GM06990 (cell line): ENCODE measurements around the gene MTHFD1L.

Experiments
- DNase-seq: peaks from one replicate; pipeline ENCODE4 v3.0.0-alpha.2; 2011; ENCODE audit not compliant: insufficient read length; ENCODE audit errors: extremely low read depth
- H3K27me3 ChIP-seq: replicated peaks from 2 replicates; pipeline ENCODE4 v1.6.0; 2011; ENCODE audit warnings: low read length; ENCODE audit not compliant: control insufficient read depth, insufficient read depth
- H3K36me3 ChIP-seq: 2 replicates; pipeline ENCODE4 v1.5.1; 2011; ENCODE audit warnings: low read length; ENCODE audit not compliant: control insufficient read depth, insufficient read depth
- H3K4me3 ChIP-seq: replicated peaks from 2 replicates; pipeline ENCODE4 v1.5.1; 2011; ENCODE audit warnings: low read depth, mild to moderate bottlenecking, control low read depth, low read length
- TF ChIP-seq, protein P1 (sequence below): IDR thresholded peaks from 2 replicates; pipeline ENCODE4 v1.5.1; 2011; ENCODE audit warnings: low read length, control low read depth, mild to moderate bottlenecking, inconsistent platforms; ENCODE audit not compliant: insufficient read depth, poor library complexity, severe bottlenecking

The MTHFD1L gene

DNA sequence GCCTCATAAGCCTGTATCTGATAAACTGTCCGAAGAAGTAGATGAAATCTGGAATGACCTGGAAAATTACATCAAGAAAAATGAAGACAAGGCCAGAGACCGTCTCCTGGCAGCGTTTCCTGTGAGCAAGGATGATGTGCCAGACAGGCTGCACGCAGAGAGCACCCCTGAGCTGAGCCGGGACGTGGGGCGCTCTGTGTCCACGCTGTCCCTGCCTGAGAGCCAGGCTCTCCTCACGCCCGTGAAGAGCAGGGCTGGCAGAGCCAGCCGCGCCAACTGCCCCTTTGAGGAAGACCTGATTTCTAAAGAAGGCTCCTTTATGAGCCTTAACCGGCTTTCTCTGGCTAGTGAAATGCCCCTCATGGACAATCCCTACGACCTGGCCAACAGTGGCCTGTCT is 33.9 kb upstream of the MTHFD1L start:
- no peaks in the 10 kb centered on the region for H3K27me3 ChIP-seq
- no peak for DNase-seq
- TF ChIP-seq, protein P1, sequence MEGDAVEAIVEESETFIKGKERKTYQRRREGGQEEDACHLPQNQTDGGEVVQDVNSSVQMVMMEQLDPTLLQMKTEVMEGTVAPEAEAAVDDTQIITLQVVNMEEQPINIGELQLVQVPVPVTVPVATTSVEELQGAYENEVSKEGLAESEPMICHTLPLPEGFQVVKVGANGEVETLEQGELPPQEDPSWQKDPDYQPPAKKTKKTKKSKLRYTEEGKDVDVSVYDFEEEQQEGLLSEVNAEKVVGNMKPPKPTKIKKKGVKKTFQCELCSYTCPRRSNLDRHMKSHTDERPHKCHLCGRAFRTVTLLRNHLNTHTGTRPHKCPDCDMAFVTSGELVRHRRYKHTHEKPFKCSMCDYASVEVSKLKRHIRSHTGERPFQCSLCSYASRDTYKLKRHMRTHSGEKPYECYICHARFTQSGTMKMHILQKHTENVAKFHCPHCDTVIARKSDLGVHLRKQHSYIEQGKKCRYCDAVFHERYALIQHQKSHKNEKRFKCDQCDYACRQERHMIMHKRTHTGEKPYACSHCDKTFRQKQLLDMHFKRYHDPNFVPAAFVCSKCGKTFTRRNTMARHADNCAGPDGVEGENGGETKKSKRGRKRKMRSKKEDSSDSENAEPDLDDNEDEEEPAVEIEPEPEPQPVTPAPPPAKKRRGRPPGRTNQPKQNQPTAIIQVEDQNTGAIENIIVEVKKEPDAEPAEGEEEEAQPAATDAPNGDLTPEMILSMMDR, result no peak
- no peak overlapping the region for H3K4me3 ChIP-seq
- no peaks in the 10 kb centered on the region for H3K36me3 ChIP-seq

DNA sequence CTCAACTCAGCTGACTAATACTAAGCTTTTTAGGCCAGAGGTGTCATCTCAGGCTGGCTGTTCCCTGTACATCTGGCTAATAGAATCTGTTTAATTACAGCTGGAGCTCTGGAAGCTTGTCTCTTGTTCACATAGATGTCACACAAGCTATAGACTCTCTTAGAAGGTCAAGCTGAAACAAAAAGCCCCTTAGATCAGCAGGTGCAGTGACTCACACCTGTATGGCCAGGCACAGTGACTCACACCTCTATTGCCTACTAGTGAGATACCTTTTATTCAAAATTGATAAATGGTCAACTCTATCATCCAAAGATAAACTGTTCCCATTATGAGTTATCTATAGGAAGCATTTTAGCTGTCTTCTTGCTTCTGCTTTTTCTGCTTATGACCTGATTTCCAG is 29.9 kb upstream of the MTHFD1L start:
- H3K27me3 ChIP-seq, result no peaks in the 10 kb centered on the region
- no peak for DNase-seq
- TF ChIP-seq, protein P1, result no peak
- H3K4me3 ChIP-seq, result no peak overlapping the region
- no peaks in the 10 kb centered on the region for H3K36me3 ChIP-seq

DNA sequence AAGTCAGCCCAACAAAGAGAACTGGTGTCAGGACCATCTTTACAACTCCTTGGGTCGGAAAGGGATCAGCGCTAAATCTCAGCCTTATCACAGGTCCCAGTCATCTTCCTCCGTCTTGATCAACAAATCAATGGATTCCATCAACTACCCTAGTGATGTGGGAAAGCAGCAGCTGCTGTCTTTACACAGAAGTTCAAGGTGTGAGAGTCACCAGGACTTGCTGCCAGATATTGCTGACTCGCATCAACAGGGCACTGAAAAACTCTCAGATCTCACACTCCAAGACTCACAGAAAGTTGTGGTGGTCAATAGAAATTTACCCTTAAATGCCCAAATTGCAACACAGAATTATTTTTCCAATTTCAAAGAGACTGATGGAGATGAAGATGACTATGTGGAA is 25.3 kb upstream of the MTHFD1L start:
- Histone ChIP-seq H3K36me3 (no peaks in the 10 kb centered on the region), H3K27me3 (no peaks in the 10 kb centered on the region), H3K4me3 (no peak overlapping the region)
- TF ChIP-seq, protein P1, result no peak
- DNase-seq, result no peak

DNA sequence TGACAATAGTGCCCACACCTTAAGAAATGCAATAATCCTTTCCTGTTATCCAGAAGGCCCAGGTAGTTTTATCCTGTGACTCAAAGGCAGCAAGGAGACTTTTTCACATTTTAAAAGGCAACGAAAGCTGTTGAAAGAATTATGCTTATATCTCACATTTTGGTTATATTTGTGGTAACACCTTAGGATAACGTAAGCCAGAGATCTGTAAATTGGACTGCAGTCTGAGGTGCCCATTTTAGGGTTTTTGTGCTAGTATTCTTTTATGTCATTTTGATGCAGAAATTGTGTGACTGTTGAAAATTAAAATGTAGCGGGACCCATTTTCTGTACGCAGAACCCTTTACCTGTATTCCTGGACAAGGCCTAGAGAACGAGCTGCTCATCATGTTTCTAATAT is 24.3 kb upstream of the MTHFD1L start:
- Histone ChIP-seq H3K4me3 (no peak overlapping the region), H3K27me3 (no peaks in the 10 kb centered on the region), H3K36me3 (no peaks in the 10 kb centered on the region)
- DNase-seq, result no peak
- TF ChIP-seq, protein P1, result no peak

DNA sequence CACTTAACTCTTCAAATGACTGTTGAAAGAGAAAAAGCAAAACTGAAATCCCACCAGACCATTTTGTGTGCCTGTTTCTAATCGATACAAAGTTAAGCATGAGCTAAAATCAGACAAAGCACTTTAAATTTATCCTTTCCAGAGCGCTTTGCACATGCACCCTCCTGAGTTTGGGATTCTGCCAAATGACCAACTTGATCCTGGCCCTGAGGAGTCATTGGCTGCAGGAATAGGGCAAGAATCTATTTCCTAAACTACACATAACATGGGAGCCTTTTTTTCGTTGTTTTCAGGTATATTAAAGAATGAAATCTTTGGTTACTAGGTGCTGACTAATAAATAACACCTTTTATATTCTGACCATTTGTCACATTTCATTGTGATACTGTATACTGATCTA is 23.8 kb upstream of the MTHFD1L start:
- no peak for DNase-seq
- Histone ChIP-seq H3K36me3 (no peaks in the 10 kb centered on the region), H3K4me3 (no peak overlapping the region), H3K27me3 (no peaks in the 10 kb centered on the region)
- TF ChIP-seq, protein P1, result no peak

DNA sequence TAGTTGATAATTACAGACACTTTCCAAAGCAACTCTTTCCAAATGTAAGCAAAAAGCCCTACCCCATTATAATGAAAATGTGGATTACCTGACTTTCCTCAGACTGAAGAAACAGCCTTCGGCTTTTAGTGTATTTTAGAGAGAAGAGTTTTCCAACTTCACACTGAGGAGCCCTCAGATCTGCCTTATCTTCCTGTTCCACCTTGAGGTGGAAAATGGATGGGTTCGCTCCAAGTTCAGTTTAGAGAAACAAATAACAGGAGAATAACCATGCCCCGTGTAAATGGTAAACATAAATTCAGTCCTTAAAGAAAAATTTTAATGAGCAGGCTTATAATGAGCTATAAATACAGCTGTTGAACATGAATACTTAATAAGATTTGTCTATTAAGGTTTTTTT is 21.1 kb upstream of the MTHFD1L start:
- no peak for DNase-seq
- H3K4me3 ChIP-seq, result no peak overlapping the region
- TF ChIP-seq, protein P1, result no peak
- H3K27me3 ChIP-seq, result no peaks in the 10 kb centered on the region
- no peaks in the 10 kb centered on the region for H3K36me3 ChIP-seq
